DMS53 treated with DMSO at 0.1 percent for 48 hours (cell line): Measurements from ENCODE around the gene ALDH3B1.

Experiments used
- DNase-seq: peaks from one replicate; lab custom pipeline; 2025; ENCODE audit not compliant: unreplicated experiment; lab: John Stamatoyannopoulos, UW

Gene ALDH3B1

DNA sequence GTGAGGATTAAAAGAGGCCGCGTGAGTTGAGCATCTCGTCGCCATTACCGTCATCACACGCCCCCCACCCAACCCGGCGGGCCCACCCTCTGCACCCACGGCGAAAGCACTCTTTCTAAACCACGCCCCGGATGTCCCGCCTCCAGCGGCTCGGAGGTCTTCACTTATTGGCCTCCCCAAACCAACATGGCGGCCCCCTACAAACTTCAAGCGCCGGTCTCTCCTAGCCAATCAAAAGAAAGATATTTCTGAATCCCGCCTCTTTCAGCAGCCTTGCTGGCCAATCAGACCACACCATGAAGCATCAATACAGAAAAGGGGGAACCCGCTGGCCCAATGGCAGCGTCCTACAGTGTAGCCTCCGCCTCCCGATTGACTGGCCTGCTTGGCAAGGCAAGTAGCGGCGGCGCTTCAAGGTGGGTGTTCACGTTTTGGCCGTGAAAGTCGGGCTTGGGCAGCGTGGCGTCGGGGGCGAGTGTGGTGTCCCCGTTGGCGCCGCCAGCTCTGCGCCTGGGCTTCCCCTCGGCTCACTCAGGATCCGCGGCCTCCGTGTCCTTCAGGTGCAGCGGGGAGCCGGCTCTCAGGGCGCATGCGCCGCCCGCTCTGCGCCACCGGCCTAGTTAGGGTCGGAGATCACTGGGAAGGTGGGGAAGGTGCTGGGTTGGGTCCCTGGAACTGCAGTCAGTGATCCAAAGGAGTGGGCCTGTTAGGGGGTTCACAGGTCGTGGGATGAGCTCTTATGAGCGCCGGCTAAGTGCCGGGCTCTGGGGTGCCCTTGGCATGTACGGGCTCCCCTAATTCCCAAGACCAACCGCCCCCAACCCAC, 20.4 kb downstream of the ALDH3B1 start, which contains the start of gene NDUFS8:
Gene NDUFS8, plus strand, starts transcription at position 364 of the 826 bp plus-strand sequence. CDS start 1,471 bp downstream, outside the sequence.
- DNase-seq: peak; percentile 100

DNA sequence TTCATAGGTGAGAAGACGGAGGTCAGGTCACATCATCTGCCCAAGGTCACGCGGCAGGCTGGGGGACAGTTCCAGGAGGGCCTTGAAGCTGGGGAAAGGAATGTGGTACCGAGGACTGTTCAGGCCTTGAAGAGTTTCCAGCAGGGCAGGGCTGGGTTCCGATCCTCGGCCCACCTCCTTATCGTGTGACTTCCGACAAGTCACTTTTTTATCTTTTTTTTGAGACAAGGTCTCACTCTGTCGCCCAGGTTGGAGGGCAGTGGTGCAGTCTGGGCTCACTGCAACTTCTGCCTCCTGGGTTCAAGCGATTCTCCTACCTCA, 21.0 kb downstream of the ALDH3B1 start:
- DNase-seq: no peak

DNA sequence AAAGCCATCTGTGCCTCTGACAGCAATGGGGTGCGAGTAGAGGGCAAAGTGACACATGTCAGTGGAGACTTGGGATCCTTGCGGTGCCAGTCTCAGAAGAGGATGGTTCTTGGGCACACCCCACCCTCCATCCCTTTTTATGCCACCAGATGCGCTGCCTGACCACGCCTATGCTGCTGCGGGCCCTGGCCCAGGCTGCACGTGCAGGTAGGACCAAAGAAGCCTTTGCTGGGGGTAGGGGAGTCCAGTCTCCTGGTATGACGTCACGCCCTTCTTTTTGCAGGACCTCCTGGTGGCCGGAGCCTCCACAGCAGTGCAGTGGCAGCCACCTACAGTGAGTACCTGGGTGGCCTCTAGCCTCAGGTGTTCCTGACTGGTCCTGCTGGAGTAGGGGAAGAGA, 21.9 kb downstream of the ALDH3B1 start:
- no peak for DNase-seq

DNA sequence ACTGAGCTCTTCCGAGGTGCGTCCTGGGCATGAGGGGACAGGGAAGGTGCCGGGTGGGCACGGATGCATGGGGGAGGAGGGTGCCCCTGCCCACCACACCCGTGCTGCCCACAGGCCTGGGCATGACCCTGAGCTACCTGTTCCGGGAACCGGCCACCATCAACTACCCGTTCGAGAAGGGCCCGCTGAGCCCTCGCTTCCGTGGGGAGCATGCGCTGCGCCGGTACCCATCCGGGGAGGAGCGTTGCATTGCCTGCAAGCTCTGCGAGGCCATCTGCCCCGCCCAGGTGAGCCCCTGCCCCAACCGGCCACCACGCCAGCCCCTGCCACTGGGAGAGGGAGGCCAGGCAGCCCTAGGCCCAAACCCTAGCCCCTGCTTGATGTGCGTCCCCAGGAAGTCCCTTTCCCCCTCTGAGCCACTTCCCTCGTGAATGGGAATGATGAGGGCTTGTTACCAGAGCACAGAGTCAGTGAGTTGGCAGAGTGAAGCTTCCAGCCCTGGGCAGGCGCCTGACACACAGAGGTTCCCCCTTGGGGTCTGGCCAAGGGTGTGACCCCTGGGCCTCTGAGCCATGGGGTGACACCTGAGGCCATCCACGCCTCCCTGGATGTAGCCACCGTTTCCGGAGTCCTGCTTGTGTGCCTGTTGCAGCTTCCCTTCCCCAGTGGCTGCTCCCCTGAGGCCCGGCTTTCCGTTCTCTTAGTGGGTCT, 23.0 kb downstream of the ALDH3B1 start:
- DNase-seq: no peak

DNA sequence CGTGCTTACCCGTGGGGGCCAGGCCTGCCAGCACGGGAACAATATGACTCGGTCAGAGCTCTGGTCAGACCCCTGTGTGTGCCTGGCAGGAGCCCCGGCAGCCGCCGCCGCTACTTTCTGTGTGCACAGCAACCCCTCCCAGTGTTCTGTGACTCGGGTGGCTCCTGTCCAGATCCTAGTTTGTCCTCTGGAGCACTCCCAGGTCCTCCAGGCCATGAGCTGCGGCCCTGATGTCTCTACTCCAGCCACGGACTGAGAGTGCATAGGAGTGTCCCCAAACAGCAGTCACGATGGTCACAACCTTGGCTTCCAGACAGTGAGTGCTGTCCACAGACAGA, 23.6 kb downstream of the ALDH3B1 start:
- no peak for DNase-seq

DNA sequence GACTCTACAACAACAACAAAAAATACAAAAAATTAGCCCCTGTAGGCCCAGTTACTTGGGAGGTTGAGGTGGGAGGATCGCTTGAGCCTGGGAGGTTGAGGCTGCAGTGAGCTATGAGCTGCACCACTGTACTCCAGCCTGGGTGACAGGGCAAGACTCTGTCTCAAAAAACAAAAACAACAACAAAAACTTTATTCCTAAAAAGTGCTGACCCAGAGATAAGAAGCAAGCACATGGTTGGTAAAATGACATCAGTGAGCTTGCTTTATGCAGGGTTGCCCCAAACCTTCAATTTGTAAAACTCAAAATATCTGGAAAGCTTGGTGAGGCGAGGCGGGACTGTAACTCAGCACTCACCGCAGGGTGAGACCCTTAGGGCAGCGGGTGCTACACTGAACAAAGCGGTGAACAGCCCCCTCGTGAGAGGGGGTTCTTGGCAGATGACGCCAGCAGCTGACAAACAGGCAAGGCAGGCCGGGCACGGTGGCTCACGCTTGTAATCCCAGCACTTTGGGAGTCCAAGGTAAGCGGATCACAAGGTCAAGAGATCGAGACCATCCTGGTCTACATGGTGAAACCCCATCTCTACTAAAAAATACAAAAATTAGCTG, 25.2 kb downstream of the ALDH3B1 start:
- DNase-seq: no peak

DNA sequence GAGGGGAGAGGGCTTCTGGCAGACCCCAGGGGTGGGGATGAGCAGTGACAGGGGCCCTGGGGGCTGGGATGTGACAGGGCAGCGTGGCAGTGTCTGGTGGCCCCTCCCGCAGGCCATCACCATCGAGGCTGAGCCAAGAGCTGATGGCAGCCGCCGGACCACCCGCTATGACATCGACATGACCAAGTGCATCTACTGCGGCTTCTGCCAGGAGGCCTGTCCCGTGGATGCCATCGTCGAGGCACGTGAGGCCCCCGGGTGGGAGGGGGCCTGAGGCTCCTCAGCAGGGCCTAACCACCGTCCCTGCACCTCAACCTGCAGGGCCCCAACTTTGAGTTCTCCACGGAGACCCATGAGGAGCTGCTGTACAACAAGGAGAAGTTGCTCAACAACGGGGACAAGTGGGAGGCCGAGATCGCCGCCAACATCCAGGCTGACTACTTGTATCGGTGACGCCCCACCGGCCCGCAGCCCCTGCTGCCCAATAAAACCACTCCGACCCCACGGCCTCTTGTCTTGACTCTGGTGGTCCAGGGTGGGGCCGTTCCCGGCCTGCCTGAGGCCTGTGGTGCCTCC, 26.1 kb downstream of the ALDH3B1 start:
- no peak for DNase-seq

DNA sequence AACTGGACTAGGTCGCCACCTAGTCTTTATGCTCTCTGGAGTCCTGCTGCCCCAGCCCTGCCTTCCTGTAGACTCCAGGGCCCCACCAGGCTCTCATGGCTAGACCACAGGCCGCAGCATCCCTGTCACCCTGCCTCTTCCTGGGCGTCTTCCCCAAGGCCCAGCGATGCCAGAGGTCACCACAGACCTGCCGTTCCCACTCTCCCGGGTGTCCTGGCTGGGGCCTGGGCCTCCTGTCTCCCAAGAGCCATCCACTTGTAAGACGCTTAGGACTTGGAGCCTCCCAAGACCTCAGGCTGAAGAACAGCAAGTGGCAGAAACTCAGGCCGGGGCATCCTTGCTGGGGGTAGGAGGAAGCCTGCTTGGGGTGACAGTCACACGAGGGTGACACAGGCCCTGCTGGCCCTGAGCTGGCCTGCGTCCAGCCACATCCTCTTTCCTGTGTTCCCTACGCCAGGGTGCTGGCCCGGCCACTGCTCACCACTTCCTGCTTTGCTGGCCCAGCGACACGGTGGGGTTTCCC, 26.7 kb downstream of the ALDH3B1 start:
- no peak for DNase-seq

DNA sequence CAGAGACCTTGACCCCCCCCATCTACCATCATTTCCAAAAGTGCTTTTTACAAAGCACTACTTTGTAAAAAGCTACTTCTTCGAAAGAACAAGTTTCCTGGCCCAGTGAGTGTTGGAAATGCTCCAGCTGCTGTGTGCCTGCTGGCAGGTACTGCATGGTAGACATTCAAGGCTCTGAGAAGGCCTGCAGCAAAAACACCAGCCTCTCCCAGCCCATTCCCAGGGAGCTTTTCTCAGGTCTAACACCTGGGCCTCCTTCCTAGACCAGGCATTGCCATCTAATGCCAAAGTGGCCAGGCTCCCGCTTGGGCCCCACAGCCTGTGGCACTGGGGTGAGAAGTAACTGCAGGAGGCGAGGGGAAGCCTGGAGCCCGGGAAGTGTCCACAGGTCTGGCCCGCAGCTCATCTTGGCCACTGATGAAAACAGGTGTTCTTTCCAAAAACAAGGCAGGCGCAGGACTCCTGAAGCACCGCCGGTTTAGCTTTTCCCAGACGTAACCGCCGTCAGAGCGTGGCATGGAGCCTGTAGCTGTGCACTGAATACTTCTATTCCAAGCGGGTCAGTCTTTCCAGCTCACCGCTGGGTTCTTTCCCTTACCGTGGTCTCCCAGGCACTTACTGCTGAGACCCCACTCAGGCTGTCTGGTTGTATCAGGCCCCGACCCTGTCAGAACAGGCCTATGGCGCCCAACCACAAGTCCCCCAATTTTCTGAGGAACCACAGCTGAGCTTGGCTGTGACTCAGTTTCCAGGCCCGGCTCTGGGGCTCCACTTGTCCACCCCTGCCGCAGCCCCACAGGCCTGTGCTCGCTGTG, 27.5 kb downstream of the ALDH3B1 start:
- DNase-seq: peak; percentile 18

DNA sequence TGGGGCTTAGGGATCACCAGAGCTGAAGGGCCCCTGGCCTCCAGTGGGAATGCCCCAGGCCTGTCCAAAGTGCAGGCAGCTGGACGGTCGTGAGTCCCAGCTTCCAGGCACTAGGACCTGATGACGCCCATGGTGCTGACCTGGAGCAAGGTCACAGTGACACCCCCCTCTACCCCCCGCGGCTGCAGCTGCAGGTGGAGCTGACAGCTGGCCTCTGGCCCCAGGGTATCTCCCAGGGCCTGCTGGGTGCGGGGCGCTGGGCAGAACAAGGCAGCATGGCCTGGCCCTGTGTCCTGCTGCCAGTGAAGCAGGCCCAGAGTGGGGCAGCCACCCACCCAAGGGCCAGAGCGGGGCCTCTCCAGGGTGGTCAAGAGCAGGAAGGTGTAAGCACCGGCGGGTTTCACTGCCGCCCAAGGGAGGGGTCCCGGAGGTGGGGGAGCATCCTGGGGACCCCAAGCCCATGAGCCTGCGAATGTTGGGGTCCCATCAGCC, 28.1 kb downstream of the ALDH3B1 start:
- no peak for DNase-seq

DNA sequence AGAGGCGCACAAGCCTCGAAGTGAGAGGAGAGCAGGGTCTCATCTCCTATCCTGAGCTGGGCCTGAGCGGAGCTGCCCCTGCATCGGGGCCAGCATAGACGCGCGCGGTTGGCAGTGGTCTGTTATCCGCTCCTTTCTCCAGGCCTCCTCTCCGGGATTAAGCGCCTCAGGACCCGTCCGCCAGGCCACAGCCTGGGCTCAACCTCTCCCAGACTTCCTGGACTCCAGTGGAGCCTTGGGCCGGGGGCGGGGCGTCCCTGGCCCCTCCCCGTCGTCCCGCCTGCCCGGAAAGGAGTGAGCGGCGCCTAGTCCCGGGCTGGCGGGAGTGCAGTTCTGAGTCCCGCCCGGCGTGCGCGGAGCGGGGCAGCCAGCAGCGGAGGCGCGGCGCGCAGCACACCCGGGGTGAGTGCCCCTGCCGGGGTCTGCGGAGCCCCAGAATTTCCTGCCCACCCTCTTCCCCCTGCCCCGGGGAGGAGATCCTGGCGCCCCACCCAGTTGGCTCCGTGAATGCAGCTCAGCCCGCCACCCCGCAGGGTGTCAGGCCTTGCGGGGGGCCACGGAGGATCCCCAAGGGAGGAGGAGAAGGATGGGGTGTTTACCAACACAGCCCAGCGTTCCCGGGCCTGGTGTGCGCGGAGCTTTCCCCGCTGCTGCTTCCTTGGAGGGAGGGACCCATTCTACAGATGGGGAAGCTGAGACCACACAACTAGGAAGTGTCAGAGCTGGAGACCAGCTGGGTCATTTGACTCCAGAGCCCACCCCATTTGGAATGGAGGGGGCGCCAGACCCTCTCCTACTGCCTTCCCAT, 28.8 kb downstream of the ALDH3B1 start, which contains the start of gene TCIRG1:
Gene TCIRG1, plus strand, starts transcription at position 308 of the 808 bp plus-strand sequence. CDS start 2,247 bp downstream, outside the sequence.
- DNase-seq: peak; percentile 86

DNA sequence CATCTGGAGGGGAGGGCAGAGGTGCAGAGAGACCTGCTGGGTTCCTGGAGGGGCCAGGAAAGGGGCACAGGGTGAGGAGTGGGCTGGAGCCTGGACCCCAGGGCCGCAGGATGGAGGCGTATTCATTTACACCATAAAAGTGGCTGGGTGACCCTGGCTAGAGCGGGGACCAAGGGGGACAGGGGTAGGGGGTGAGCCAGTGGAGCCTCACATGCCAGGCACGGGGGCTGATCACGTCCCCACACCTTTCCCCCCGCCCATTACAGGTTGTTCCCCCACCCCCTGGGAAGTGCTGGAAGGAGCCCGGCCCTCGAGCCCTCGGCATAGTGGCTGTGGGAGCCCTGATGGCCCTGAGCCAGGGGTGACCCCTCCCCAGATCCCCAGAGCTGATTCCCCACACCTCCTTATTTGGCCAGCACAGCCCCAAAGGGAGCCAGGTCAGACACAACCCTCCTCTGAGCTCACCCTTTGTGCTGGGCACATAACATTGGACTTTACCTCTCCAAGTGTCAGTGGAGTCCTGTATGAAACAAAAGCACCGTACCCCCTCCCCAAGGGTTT, 29.5 kb downstream of the ALDH3B1 start:
- peak; percentile 39 for DNase-seq

DNA sequence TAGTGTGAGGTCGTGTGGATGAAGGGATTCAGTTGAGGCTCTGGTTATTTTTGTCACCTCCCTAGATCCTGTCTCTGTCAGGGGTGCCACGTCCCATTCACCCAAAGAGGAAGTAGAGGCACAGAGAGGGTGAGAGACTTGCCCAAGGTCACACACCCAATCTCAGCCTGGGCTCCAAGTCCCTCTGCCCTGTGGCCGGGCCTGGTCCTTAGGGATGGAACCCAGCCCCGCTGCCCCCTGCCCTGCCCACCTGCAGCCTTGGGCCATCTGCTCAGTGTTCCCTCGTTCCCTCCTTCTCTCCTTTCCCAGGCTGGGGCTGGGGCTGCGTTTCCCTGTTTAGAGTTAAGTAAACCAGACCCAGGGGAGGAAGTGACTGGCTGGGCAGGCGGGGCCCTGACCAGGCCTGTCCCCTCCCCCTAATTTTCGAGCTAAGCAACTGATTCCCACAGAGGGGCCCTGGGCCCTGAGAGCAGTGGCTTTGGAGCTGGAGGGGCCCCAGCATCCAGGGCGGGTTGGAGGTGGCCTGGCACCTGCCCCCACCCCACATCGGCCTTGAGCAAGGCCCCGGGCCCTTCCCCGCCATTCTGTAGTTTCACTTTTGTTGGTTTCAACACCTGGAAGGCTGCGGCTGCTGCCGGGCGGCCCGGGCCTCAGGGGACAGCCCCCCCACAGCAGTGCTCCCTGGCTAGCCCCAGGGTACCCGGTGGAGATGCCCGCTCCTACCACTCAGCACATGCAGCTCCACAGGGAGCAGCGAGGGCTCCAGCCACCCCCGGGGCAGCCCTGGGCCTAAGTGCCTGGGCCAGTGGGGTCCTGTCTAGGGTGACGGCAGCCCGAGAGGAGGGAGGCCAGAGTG, 30.2 kb downstream of the ALDH3B1 start:
- peak; percentile 58 for DNase-seq

DNA sequence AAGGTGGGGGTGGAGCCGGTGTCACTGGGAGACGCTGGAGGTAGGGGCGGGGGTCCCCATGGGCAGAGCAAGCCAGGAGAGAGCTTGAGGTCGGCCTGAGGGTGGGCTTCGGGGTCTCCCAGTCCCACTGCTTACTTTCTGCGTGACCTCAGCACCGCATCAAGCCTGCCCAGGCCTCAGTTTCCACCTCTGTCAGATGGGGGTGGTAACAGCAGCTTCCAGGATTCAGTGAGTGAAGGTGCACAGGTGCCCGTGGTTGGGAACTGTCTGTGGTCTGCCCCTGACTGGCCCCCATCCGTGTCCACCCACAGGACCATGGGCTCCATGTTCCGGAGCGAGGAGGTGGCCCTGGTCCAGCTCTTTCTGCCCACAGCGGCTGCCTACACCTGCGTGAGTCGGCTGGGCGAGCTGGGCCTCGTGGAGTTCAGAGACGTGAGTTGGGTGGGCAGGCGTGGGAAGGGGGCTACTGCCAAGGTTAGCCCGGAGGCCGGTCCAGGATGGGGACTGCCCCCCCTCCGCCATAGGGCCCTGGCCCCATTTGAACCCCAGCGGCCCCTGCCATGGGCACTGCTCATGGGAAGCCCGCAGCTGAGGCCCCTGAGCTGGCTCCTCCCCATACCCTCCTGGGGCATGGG, 30.9 kb downstream of the ALDH3B1 start:
- DNase-seq: no peak

DNA sequence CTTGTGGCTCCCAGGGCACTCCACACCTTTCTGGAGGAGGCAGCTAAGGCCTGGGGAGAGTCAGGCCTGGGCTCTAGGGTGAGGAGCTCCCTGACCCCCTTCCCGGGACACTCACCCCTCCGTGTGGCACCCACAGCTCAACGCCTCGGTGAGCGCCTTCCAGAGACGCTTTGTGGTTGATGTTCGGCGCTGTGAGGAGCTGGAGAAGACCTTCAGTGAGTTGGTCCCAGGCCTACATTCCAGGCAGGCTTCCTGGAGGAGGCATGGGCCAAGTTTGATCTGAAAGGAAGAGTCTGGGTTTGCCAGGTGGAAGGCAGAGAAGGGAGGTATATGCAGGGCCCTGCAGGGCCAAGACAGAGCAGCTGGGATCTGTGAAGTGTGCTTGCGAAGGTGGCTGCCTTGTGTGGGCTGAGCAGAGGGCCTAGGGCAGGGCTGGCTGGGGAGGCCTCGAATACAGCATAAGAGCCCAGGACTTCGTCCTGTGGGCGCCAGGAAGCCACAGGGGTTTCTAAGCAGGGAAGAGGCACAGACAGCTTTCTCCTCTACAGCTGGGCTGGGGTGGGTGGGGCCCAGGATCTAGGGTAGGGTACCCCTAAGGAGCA, 31.6 kb downstream of the ALDH3B1 start:
- DNase-seq: no peak

DNA sequence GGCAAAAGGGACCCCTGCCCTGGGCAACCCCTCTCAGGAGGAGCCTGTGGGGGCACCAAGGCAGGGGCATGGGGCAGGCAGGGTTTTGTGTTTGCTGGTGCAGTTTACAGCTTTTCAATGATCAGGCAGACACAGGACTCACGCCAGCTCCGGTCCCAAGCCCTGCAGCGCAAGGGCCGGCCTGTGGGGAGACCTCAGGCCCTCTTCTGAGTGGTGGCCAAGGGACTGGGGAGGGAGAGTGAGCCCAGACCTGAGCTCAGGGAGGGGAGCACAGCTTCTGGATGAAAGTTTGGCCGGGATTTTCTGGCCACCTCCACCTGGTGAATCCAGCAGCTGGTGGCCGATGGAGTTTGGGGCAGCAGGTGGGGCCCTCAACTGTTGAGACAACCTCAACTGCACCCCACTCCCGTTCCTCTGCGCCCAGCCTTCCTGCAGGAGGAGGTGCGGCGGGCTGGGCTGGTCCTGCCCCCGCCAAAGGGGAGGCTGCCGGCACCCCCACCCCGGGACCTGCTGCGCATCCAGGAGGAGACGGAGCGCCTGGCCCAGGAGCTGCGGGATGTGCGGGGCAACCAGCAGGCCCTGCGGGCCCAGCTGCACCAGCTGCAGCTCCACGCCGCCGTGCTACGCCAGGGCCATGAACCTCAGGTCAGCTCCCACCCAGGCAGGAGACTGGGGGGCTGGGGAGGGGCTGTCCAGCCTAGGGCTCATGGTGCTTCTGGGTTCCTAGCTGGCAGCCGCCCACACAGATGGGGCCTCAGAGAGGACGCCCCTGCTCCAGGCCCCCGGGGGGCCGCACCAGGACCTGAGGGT, 32.3 kb downstream of the ALDH3B1 start:
- DNase-seq: no peak

DNA sequence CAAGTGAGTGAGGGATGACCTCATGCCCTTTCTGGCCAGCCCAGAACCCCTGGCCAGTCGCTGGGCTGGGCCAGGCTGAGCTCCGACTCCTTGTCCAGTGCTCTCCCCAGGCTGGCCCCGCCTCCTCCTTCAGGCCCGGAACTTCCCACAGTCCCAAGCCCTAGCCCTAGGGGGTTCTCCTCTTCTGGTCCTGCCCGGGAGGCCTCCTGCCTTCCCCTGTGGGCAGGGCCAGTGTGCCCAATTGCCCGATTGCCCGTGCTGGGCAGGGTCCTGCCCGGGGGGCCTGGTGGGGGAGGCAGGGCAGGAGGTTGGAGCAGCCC, 32.9 kb downstream of the ALDH3B1 start:
- no peak for DNase-seq
